B cell (primary cell): ENCODE results near the gene SLC12A4. TPM values are rescaled to one million over a fixed set of nuclear protein-coding genes. Genes with fewer than 3 reads are reported as not detected.

Experiments used
- ATAC-seq: fragments of 200-7000 bp; cut with Tn5 transposase; one replicate; pipeline ENCODE4 v1.10.0; 2021; ENCODE audit warnings: low read depth, mild to moderate bottlenecking, moderate number of reproducible peaks, moderate library complexity
- CTCF ChIA-PET: fragments of 350-600 bp; sonication (Branson Sonifier 250); formaldehyde crosslinking; loops from one replicate; lab custom pipeline; 2021; ENCODE audit warnings: antibody characterized with exemption, inconsistent platforms; lab: Charles Lee
- POLR2A ChIA-PET: fragments of 350-600 bp; sonication (Branson Sonifier 250); formaldehyde crosslinking; loops from one replicate; lab custom pipeline; 2021; ENCODE audit warnings: antibody characterized with exemption; lab: Charles Lee
- DNase-seq: peaks from one replicate; pipeline ENCODE4 v3.0.0; 2013
- H2AFZ ChIP-seq: 2 replicates; pipeline ENCODE4 v1.6.1; 2012; ENCODE audit warnings: mild to moderate bottlenecking, low read depth, low read length; ENCODE audit not compliant: insufficient read depth, poor library complexity, severe bottlenecking
- H3K27ac ChIP-seq, 2 donors: 1 replicate in 1 of 2; 2 replicates in 1 of 2; pipeline ENCODE4 v1.5.1; 2012 to 2013; ENCODE audit warnings: low read length in 2 of 2, mild to moderate bottlenecking in 2 of 2, moderate library complexity in 1 of 2
- H3K27me3 ChIP-seq, 4 experiments: fragments of 200-600 bp in 1 of 4; sonication (generic) in 1 of 4; replicated peaks in 1 of 4; 1 replicate in 2 of 4; 2 replicates in 2 of 4; pipeline versions ENCODE4 v1.6.1 to v1.7.0; 2013 to 2016; ENCODE audit warnings: low read length in 3 of 4, mild to moderate bottlenecking in 2 of 4, mixed read lengths in 1 of 4, moderate library complexity in 1 of 4; ENCODE audit not compliant: insufficient read depth in 4 of 4, control insufficient read depth in 3 of 4; ENCODE audit errors: control extremely low read depth in 1 of 4
- H3K36me3 ChIP-seq, 2 experiments: replicated peaks in 1 of 2; 1 replicate in 1 of 2; 2 replicates in 1 of 2; pipeline versions ENCODE4 v1.6.1 to v1.7.1; 2013; ENCODE audit warnings: low read length in 1 of 2; ENCODE audit not compliant: insufficient read depth in 2 of 2, control insufficient read depth in 1 of 2; ENCODE audit errors: control extremely low read depth in 1 of 2, extremely low read depth in 1 of 2
- H3K4me1 ChIP-seq, 2 donors: fragments of 200-600 bp in 1 of 2; sonication (generic) in 1 of 2; 1 replicate in 1 of 2; 2 replicates in 1 of 2; pipeline versions ENCODE4 v1.5.1 to v1.6.1; 2013 to 2017; ENCODE audit warnings: low read length in 2 of 2; ENCODE audit not compliant: control insufficient read depth in 2 of 2, insufficient read depth in 2 of 2
- H3K4me2 ChIP-seq: replicated peaks from 2 replicates; pipeline ENCODE3; 2012; ENCODE audit warnings: mild to moderate bottlenecking, low read depth, low read length; ENCODE audit not compliant: poor library complexity, severe bottlenecking
- H3K4me3 ChIP-seq, 5 experiments: fragments of 200-600 bp in 1 of 5; sonication (generic) in 1 of 5; 1 replicate in 3 of 5; 2 replicates in 2 of 5; pipeline versions ENCODE4 v1.5.1 to v1.7.0; 2011 to 2016; ENCODE audit warnings: low read length in 4 of 5, mild to moderate bottlenecking in 4 of 5, low read depth in 2 of 5, control low read depth in 1 of 5, moderate library complexity in 1 of 5; ENCODE audit not compliant: insufficient read depth in 1 of 5; ENCODE audit errors: control extremely low read depth in 1 of 5, extremely low read depth in 1 of 5
- H3K79me2 ChIP-seq: fragments of 200-600 bp; sonication (generic); one replicate; pipeline ENCODE4 v1.6.0; 2016; ENCODE audit warnings: low read length; ENCODE audit not compliant: control insufficient read depth, insufficient read depth
- H3K9ac ChIP-seq: fragments of 200-600 bp; sonication (generic); 2 replicates; pipeline ENCODE4 v1.6.1; 2017; ENCODE audit warnings: mild to moderate bottlenecking, low read length, moderate library complexity
- H3K9me3 ChIP-seq, 3 donors: one replicate each; pipeline versions ENCODE4 v1.6.1 to v1.7.1; 2013; ENCODE audit warnings: low read length in 2 of 3; ENCODE audit not compliant: control insufficient read depth in 2 of 3, insufficient read depth in 1 of 3; ENCODE audit errors: control extremely low read depth in 1 of 3
- H4K20me1 ChIP-seq: 2 replicates; pipeline ENCODE4 v1.6.0; 2012; ENCODE audit warnings: mild to moderate bottlenecking, low read length; ENCODE audit not compliant: insufficient read depth, control insufficient read depth, poor library complexity, severe bottlenecking
- H3K27ac Mint-ChIP-seq: one replicate; pipeline ENCODE4 v1.8.0; 2021; ENCODE audit warnings: mixed read lengths
- H3K27me3 Mint-ChIP-seq: one replicate; pipeline ENCODE4 v1.8.0; 2021; ENCODE audit warnings: mixed read lengths
- H3K4me1 Mint-ChIP-seq: one replicate; pipeline ENCODE4 v1.8.0; 2021; ENCODE audit warnings: mixed read lengths
- H3K4me3 Mint-ChIP-seq: one replicate; pipeline ENCODE4 v1.8.0; 2021; ENCODE audit warnings: mixed read lengths
- H3K9me3 Mint-ChIP-seq: one replicate; pipeline ENCODE4 v1.8.0; 2022; ENCODE audit warnings: mixed read lengths; ENCODE audit not compliant: insufficient read depth
- EZH2 ChIP-seq: IDR thresholded peaks from 2 replicates; pipeline ENCODE4 v1.6.1; 2012; ENCODE audit warnings: borderline replicate concordance, low read depth, mild to moderate bottlenecking, moderate library complexity, low read length; ENCODE audit not compliant: insufficient read depth, poor library complexity, severe bottlenecking
- WGBS: methylation state at CpG from one replicate; pipeline ENCODE4 v1.1.5; 2013; ENCODE audit warnings: missing lambda C conversion rate; ENCODE audit not compliant: insufficient coverage; 5-methylcytosine and 5-hydroxymethylcytosine counted together
- intact Hi-C: fragments of 100-400 bp; cut with micrococcal nuclease; formaldehyde crosslinking; loops from one replicate; pipeline ENCODE4 v1.10.0; 2022
- polyA plus RNA-seq: library from polyadenylated mRNA; depleted of rRNA; stranded (reverse); fragments of >200 nt; gene quantifications from 2 replicates; pipeline ENCODE4 v1.2.3, GENCODE V29; 2012
- total RNA-seq, 2 donors: library from RNA; stranded (reverse); fragments of 120-200 nt in 1 of 2; gene quantifications; 1 replicate in 1 of 2; 2 replicates in 1 of 2; pipeline versions ENCODE4 v1.2.3 to v1.2.4, GENCODE V29; 2013 to 2022
- TF ChIP-seq, protein P1 (sequence below): fragments of 200-600 bp; IDR thresholded peaks from one replicate; pipeline ENCODE4 v1.8.0; 2022; ENCODE audit warnings: antibody characterized with exemption, mild to moderate bottlenecking

SLC12A4 gene
- total and polyA plus RNA-seq, 2 donors (not counting 1 experiment from before 2014, with no cell fraction given) = 20.2 to 42.2 TPM

DNA sequence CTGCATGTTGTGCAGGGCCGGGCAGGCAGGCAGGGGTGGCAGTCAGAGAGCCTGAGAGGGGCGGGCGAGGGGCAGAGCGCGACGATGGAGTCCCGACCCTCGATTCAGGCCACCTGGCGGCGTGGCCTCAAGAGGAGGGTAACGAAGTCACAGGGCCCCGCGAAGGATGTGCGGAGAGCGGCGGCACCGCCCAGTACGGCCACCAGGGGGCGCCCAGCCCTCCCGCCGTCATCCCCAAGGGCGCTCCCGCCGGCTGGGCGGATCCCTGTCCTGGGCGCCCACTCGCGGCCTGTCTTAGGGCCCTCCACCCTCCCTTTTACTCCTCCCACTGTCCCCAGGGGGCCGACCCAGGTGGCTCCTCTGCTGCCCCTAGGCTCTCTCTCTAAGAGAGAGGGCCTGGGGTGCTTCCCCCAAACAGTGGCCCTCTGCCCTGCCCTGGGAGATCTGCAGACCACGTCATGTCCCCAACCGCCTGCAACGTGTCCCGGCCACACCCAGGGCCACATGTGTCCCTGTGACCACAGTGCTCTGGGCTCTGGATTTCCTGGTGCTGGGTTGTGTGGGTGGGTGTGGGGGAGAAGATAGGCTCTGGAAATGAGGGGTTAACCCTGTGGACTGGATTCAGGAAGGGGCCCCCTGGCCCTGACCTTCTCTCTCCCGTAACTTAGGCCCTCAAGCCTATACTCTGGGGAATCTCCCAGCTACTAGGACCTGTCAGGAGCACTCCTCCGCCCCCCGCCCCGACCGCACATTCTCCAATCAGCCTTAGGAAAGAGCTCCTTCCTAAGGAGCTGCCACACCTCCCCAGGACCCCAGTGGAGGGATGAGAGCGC is 25.0 kb upstream of the SLC12A4 start:
- peaks cover 10% of the 10 kb centered on the region for H4K20me1 ChIP-seq
- ATAC-seq (peak; percentile 87), DNase-seq (peak; percentile 92)
- intact Hi-C loops = loop anchor here (1.0 to 5.0 kb wide), 9 partner anchors 8 to 476 kb away; partner anchors contain the start of genes DDX28, DUS2, PSKH1 and PSMB10
- H3K9me3 Mint-ChIP-seq = no peaks in the 10 kb centered on the region
- H3K27ac Mint-ChIP-seq = peak overlapping the region; percentile 99
- no peaks in the 10 kb centered on the region for H3K27me3 Mint-ChIP-seq
- ChIA-PET CTCF (interaction anchor here (0.7 to 28.7 kb wide), 11 partner anchors 9 to 183 kb away, joined by 3 to 320 read pairs (median 6); partner anchors contain the start of genes DDX28, DUS2 and NFATC3), POLR2A (interaction anchor here (0.9 to 3.5 kb wide), 6 partner anchors 10 to 86 kb away, joined by 3 to 23 read pairs (median 8); no protein-coding TSS in a partner anchor)
- peaks cover 0 to 21% of the 10 kb centered on the region in 2 experiments for H3K36me3 ChIP-seq
- H3K9ac ChIP-seq = peak overlapping the region; percentile 54
- peaks cover 67% of the 10 kb centered on the region for H3K4me1 Mint-ChIP-seq
- H3K4me2 ChIP-seq = peak overlapping the region; percentile 77
- TF ChIP-seq, protein P1, sequence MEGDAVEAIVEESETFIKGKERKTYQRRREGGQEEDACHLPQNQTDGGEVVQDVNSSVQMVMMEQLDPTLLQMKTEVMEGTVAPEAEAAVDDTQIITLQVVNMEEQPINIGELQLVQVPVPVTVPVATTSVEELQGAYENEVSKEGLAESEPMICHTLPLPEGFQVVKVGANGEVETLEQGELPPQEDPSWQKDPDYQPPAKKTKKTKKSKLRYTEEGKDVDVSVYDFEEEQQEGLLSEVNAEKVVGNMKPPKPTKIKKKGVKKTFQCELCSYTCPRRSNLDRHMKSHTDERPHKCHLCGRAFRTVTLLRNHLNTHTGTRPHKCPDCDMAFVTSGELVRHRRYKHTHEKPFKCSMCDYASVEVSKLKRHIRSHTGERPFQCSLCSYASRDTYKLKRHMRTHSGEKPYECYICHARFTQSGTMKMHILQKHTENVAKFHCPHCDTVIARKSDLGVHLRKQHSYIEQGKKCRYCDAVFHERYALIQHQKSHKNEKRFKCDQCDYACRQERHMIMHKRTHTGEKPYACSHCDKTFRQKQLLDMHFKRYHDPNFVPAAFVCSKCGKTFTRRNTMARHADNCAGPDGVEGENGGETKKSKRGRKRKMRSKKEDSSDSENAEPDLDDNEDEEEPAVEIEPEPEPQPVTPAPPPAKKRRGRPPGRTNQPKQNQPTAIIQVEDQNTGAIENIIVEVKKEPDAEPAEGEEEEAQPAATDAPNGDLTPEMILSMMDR = peak; percentile 96
- TF ChIP-seq EZH2 = no peak
- peak overlapping the region; percentile 82 for H3K4me3 Mint-ChIP-seq
- peak overlapping the region; percentile 86 to 89 for H3K27ac ChIP-seq
- no peaks in the 10 kb centered on the region for H3K27me3 ChIP-seq
- H3K4me3 ChIP-seq = peak overlapping the region; percentile 26 to 40 (median 31)
- peaks cover 49 to 60% of the 10 kb centered on the region in 2 donors for H3K4me1 ChIP-seq
- peaks cover 55% of the 10 kb centered on the region for H3K79me2 ChIP-seq
- H2AFZ ChIP-seq = peak overlapping the region; percentile 57
- peaks cover 0 to 7% (median 0%) of the 10 kb centered on the region in 3 donors for H3K9me3 ChIP-seq
- 6% methylated on average over 38 of the region's 39 CpGs for WGBS
